H54 (cell line): ENCODE results near the gene APEX2.
"Not testable (repeated sequence)": the region's sequence is repeated elsewhere in the genome, so short reads cannot be mapped to it uniquely, and the experiment has no call there.

Source experiments
- DNase-seq: peaks from one replicate; pipeline ENCODE4 v3.0.0; 2011; ENCODE audit warnings: low spot score, mixed read lengths; ENCODE audit not compliant: insufficient read length
- FAIRE-seq: peaks from 3 replicates; lab custom pipeline; 2011; peaks lifted over from hg19 to GRCh38; lab: Jason Lieb, UNC
- POLR2A ChIP-seq: IDR thresholded peaks from 2 replicates; pipeline ENCODE4 v1.6.1; 2011; ENCODE audit warnings: low read depth, mild to moderate bottlenecking, low read length

APEX2 gene

DNA sequence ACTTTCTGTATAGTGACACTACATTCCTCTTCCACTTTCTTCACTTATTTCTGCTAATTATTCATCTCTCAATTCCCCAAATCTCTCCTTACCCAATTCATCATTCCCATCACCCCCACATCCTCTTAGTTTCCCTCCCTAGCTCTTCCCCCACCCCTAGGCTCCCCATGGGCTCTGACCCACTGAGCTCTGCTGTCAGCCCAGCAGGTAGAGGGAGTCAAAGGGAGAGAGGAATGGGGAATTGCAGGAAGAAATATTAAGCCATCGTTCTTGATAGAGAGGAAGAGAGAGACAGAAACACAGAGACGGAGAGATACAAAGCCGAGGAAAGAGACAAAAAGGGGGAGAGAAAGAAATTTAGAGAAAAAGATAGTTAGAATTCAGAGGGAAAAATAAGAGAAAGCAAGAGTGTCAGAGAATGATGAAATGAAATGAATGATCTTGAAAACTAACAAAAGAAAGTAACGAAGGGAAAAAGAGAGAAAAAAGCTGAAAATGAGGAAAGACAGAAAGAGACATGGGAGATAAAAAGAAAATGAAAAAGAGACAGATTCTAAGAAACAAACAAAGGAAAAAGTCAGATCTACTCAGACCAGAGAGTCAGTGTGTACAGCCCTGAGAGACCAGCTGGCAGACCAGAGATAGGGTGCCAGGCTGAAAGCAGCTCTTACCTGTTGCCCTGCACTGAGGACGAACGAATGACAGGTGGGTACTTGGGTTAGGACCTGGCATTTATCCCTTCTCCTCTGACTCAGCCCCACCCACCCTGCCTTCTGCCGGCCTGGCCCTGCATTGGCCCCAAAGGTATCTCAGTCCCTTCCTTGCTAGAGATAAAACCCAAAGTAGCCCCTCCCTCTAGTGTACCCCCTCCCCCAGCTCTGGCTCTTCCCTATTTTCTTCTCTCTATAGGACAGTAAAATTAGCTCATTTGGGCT, 30.4 kb downstream of the APEX2 start, which contains the start of gene ALAS2:
Gene ALAS2, minus strand, starts transcription at position 707 of the 935 bp plus-strand sequence. CDS start 4,977 bp downstream, outside the sequence.
- FAIRE-seq (no peak), DNase-seq (no peak)
- no peak for TF ChIP-seq POLR2A

DNA sequence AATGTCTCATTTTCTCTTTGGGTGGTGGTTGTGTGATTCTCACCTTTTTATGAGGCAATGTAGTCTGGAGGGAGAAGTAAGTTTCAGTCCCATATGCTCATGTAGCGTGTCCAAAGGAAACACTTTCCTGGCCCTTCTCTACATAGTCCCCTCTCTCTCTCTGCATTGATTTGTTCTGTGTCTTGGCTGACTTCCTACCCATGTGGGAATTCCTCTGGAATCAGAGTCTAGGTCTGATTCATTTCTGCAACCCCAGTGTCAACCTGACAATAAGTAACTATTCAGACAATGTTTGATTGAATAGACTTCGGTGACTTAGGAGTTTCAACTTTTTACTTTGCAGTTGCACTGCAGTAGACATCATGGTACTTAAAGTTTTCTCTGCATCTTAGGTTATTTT, 33.3 kb downstream of the APEX2 start:
- DNase-seq (no peak), FAIRE-seq (no peak)
- TF ChIP-seq POLR2A: no peak

DNA sequence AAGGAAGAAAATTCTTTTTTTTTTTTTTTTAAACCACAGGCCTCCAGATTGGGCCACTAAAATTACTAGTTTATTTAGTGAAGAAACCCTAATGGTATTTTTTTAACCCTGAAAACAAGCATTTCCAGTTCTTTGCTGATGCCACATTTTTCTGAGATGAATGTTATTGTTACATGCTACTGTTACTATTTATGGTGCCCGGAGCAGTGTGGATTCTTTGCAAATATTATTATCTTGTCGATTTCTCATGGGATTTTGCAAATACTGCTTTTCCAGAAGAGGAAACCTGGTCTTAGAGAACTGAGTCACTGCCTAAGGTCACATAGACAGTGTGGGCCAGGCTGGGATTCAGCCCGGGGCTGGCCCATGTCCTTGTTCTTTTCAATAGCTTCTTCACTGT, 39.3 kb downstream of the APEX2 start:
- FAIRE-seq (no peak), DNase-seq (no peak)
- no peak for TF ChIP-seq POLR2A

DNA sequence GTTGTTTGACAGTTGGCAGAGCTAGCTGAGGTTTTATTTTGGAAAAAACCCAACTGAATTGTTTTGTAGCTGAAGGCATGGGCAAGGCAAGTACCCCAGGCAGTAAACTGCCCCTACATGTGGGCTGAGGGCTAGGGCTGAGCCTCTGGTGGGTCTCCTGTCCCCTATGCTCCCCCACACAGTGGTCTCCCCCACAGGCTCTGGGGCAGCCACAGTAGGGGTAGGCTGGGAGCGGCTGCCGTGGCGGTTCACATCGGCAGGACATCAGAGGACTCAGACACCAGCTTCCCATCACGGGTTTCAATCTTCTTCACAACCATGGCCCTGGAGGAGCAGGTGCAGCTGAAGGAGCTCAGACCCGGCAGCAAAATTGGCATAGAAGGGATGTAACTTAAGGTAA, 41.4 kb downstream of the APEX2 start:
- FAIRE-seq (no peak), DNase-seq (no peak)
- no peak for TF ChIP-seq POLR2A

DNA sequence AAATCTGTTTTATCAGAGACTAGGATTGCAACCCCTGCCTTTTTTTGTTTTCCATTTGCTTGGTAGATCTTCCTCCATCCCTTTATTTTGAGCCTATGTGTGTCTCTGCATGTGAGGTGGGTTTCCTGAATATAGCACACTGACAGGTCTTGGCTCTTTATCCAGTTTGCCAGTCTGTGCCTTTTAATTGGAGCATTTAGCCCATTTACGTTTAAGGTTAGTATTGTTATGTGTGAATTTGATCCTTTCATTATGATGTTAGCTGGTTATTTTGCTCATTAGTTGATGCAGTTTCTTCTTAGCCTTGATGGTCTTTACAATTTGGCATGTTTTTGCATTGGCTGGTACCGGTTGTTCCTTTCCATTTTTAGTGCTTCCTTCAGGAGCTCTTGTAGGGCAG, 50.4 kb downstream of the APEX2 start:
- DNase-seq, FAIRE-seq: not testable (repeated sequence)

DNA sequence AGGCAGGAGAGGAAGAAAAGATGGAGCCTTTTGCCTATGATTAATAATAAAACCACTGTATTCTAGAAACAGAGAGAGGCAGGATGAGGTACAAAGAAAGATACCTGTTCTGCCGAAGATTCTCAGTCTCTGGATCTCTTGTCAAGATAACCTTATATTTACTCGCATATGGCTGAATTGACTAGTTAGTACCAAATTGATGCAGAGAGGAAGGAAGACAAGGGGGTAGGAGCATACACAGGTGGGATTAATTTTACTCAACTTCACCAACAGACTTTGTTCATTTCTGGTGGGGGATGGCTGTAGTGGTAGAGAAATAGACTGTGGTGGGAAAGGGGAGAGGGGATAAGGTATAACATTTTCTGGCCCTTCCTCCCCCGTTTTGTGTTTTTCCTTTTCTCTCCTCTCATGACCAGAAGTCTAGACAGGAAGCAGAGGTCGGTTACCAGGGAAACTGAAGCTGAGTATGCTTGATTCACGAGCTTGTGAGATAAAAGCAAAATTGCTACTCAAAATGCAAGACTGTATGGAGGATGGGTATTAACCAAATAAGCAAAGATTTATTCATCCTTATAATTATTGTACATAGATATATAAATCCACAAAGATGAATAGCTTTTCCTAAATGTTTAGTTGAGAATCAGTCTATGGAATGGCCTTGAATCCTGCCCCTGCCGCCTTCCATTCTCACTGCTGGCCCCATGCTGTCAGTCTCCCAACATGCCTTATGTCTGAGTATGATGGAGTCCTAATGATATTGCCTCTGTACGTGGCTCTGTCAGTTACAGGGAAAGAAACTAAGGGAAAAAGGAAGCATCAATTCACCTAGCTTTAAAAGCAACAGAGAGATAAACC, 56.9 kb downstream of the APEX2 start:
- no peak for FAIRE-seq
- DNase-seq: no peak
- TF ChIP-seq POLR2A: no peak

DNA sequence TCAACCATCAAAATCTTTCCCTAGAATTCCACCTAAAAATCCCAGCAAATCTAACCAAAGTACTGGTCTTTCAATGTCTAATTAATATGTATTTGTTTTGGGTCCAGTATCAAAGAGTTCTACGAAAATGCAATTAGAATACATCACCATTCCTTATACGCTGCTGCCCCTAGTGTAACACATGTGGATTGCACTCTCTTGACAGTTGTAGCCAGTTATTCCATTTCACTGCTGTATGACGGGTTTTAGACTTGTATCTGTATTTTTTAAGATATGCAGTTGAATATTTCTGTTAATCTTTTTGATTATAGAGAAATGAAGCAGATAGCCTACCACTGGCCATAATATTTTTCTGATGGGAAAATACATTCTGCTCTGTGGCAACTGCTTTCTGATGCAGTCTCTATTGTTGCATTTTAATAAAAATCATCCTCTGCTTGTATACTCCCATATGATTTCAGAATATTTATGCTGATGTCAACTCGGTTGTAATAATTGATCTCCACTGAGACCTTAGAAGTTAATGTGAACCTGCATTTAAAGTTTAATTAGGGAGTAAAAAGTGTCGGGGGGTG, 57.6 kb downstream of the APEX2 start:
- DNase-seq: peak; percentile 0
- no peak for TF ChIP-seq POLR2A
- no peak for FAIRE-seq
